ENCODE measurements around the gene SYVN1. TPM values are rescaled to one million over a fixed set of nuclear protein-coding genes. Genes with fewer than 3 reads are reported as not detected.

SYVN1 gene
- total RNA-seq, 6 experiments from 2014 or later = 39.9 to 46.9 (median 42.9) TPM

DNA sequence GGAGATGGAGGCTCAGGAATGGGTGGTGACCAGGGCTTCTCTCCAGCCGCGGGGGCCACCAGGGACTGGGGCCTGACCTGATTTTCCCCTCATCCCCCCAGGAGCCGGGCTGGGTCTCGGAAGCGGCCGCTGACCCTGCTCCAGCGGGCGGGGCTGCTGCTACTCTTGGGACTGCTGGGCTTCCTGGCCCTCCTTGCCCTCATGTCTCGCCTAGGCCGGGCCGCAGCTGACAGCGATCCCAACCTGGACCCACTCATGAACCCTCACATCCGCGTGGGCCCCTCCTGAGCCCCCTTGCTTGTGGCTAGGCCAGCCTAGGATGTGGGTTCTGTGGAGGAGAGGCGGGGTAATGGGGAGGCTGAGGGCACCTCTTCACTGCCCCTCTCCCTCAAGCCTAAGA lies 46.5 kb downstream of the SYVN1 start:
- Mint-ChIP-seq H3K4me1 (ENCODE audit: low read depth) (peaks cover 22% of the 10 kb centered on the region), H3K27ac (no peak overlapping the region), H3K9me3 (no peaks in the 10 kb centered on the region), H3K27me3 (ENCODE audit: insufficient read depth) (peaks cover 1% of the 10 kb centered on the region; the same call in 1 of the 2 replicates), H3K36me3 (ENCODE audit: low read depth) (peaks cover 27% of the 10 kb centered on the region), H3K4me3 (no peak overlapping the region)
- no peak for DNase-seq
- TF ChIP-seq, protein P1, sequence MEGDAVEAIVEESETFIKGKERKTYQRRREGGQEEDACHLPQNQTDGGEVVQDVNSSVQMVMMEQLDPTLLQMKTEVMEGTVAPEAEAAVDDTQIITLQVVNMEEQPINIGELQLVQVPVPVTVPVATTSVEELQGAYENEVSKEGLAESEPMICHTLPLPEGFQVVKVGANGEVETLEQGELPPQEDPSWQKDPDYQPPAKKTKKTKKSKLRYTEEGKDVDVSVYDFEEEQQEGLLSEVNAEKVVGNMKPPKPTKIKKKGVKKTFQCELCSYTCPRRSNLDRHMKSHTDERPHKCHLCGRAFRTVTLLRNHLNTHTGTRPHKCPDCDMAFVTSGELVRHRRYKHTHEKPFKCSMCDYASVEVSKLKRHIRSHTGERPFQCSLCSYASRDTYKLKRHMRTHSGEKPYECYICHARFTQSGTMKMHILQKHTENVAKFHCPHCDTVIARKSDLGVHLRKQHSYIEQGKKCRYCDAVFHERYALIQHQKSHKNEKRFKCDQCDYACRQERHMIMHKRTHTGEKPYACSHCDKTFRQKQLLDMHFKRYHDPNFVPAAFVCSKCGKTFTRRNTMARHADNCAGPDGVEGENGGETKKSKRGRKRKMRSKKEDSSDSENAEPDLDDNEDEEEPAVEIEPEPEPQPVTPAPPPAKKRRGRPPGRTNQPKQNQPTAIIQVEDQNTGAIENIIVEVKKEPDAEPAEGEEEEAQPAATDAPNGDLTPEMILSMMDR (IDR thresholded peaks at IDR 0.05) = no peak

DNA sequence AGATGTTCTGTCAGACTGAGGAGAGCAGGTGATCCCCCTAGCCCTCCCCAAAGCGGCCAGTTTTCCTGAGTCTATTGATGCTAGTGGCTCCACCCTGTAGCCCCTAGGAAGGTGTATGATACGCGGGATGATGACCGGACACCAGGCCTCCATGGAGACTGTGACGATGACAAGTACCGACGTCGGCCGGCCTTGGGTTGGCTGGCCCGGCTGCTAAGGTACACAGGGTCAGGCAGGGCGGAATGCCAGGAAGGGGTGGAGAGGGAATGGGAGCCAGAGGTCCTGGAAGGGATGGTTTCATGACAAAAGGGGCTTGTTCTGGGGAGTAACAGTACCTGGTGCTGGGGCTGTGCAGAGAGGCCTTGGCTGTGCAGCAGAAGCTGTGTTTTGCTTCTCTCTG lies 47.1 kb downstream of the SYVN1 start:
- H3K4me3 Mint-ChIP-seq = no peak overlapping the region
- peaks cover 28% of the 10 kb centered on the region for H3K4me1 Mint-ChIP-seq (ENCODE audit: low read depth)
- H3K27ac Mint-ChIP-seq = no peak overlapping the region
- H3K27me3 Mint-ChIP-seq (ENCODE audit: insufficient read depth) = peaks cover 1% of the 10 kb centered on the region; the same call in 1 of the 2 replicates
- DNase-seq = no peak
- TF ChIP-seq, protein P1 (IDR thresholded peaks at IDR 0.05) = no peak
- H3K9me3 Mint-ChIP-seq = no peaks in the 10 kb centered on the region
- peaks cover 30% of the 10 kb centered on the region for H3K36me3 Mint-ChIP-seq (ENCODE audit: low read depth)

DNA sequence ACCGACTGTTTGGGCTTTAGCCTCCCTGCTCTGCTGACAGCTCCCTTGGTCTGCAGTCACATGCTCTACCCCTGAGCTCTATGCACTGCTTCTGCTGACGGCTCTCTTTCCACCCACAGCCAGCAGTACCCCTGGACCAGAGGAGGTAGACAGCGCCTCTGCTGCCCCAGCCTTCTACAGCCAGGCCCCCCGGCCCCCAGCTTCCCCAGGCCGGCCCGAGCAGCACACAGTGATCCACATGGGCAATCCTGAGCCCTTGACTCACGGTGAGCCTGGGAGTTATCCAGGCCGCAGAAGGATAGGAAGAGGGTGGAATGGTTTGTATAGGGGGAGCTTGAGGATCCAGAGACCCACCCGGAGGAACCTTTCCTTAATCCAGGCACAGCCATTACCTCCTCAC lies 47.5 kb downstream of the SYVN1 start:
- peaks cover 30% of the 10 kb centered on the region for H3K36me3 Mint-ChIP-seq (ENCODE audit: low read depth)
- DNase-seq = no peak
- H3K9me3 Mint-ChIP-seq = no peaks in the 10 kb centered on the region
- H3K27me3 Mint-ChIP-seq (ENCODE audit: insufficient read depth) = peaks cover 1% of the 10 kb centered on the region; the same call in 1 of the 2 replicates
- no peak overlapping the region for H3K27ac Mint-ChIP-seq
- H3K4me3 Mint-ChIP-seq = no peak overlapping the region
- H3K4me1 Mint-ChIP-seq (ENCODE audit: low read depth) = peaks cover 32% of the 10 kb centered on the region
- TF ChIP-seq, protein P1 (IDR thresholded peaks at IDR 0.05) = no peak

DNA sequence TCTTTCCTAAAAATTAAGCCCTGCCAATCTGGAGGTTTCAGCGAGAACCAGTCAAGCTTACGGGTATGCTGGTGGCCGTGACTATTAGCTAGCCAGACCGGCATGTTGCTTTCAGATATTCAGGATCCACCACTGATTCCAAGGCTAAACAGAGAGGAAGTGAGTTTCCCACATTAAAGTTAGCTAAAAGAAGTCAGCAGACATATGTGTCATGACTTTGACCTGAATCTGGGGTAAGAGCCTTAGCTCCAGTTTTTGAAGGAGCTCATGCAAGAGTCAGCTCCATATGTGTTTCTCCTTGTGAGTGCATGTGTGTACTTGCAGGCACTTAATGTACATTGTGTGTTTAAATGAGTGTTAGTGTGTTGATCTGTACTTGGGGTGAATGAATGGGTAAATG lies 48.9 kb downstream of the SYVN1 start:
- Mint-ChIP-seq H3K4me1 (ENCODE audit: low read depth) (peaks cover 39% of the 10 kb centered on the region), H3K9me3 (no peaks in the 10 kb centered on the region), H3K4me3 (peak overlapping the region; percentile 98), H3K27ac (peak overlapping the region; percentile 19), H3K27me3 (ENCODE audit: insufficient read depth) (peaks cover 1% of the 10 kb centered on the region; the same call in 1 of the 2 replicates), H3K36me3 (ENCODE audit: low read depth) (peaks cover 35% of the 10 kb centered on the region)
- TF ChIP-seq, protein P1 (IDR thresholded peaks at IDR 0.05) = no peak
- DNase-seq = no peak

DNA sequence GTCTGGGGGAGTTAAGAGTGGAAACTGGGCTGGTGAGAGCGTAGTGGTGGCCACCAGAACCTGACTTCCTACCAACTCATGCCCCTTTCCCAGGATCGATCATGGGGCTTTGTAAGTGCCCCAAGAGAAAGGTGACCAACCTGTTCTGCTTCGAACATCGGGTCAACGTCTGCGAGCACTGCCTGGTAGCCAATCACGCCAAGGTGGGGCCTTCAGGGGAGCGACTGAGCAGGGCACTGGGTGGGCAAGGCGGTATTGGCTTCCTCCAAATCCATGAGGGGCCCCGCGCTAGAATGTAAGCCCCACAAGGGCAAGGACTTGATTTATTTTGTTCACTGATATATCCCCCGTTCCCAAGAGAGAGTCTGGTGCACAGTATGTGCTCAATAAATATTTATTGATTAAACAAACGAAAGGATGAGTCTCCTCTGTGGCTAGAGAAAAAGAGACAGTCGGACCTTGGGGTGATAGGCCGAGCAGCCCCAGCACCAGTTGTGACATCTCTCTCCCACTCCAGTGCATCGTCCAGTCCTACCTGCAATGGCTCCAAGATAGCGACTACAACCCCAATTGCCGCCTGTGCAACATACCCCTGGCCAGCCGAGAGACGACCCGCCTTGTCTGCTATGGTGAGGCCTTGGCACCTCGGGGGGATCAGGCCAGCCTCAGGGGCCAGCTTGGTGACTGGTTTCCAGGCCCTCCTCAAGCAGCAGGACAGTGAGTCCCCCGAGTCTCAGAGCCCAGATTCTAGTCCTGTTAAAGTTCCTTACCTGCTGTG lies 49.5 kb downstream of the SYVN1 start:
- peak overlapping the region; percentile 98 for H3K4me3 Mint-ChIP-seq
- no peaks in the 10 kb centered on the region for H3K9me3 Mint-ChIP-seq
- no peak for DNase-seq
- H3K27me3 Mint-ChIP-seq (ENCODE audit: insufficient read depth) = no peaks in the 10 kb centered on the region; the same call in 1 of the 2 replicates
- H3K4me1 Mint-ChIP-seq (ENCODE audit: low read depth) = peaks cover 41% of the 10 kb centered on the region
- peak overlapping the region; percentile 97 for H3K27ac Mint-ChIP-seq
- TF ChIP-seq, protein P1 (IDR thresholded peaks at IDR 0.05) = no peak
- peaks cover 37% of the 10 kb centered on the region for H3K36me3 Mint-ChIP-seq (ENCODE audit: low read depth)
